Breast epithelium (tissue), 4 donors: ENCODE data around the gene PIGBOS1. TPM values are rescaled to one million over a fixed set of nuclear protein-coding genes. Genes with fewer than 3 reads are reported as not detected.
"Not testable (repeated sequence)": the region's sequence is repeated elsewhere in the genome, so short reads cannot be mapped to it uniquely, and the experiment has no call there.

Source experiments
- DNase-seq, 2 donors: peaks; one replicate each; pipeline ENCODE4 v3.0.0-alpha.2; 2019; ENCODE audit warnings: low spot score in 2 of 2
- H3K27ac ChIP-seq, 2 donors: fragments of 200-600 bp; sonication (generic) in 1 of 2; one replicate each; pipeline ENCODE4 v1.5.1; 2016 to 2019; ENCODE audit warnings: mild to moderate bottlenecking in 1 of 2
- H3K27me3 ChIP-seq, 2 donors: fragments of 200-600 bp; sonication (generic) in 1 of 2; one replicate each; pipeline versions ENCODE4 v1.5.1 to v1.6.0; 2017 to 2019; ENCODE audit warnings: control low read depth in 1 of 2, mild to moderate bottlenecking in 1 of 2
- H3K36me3 ChIP-seq: fragments of 200-600 bp; one replicate; pipeline ENCODE4 v1.5.1; 2019
- H3K4me1 ChIP-seq, 2 donors: fragments of 200-600 bp; sonication (generic); one replicate each; pipeline ENCODE4 v1.5.1; 2016 to 2019; ENCODE audit warnings: control low read depth in 1 of 2
- H3K4me3 ChIP-seq, 3 donors: fragments of 200-600 bp; sonication (generic); 1 replicate in 2 of 3; 2 replicates in 1 of 3; pipeline ENCODE4 v1.5.1; 2016 to 2019; ENCODE audit warnings: mild to moderate bottlenecking in 3 of 3, moderate library complexity in 2 of 3
- H3K9me3 ChIP-seq, 2 donors: fragments of 200-600 bp; sonication (generic) in 1 of 2; one replicate each; pipeline ENCODE4 v1.5.1; 2016 to 2019; ENCODE audit warnings: control low read depth in 1 of 2
- CTCF ChIP-seq, 3 donors: fragments of 450-650 bp; IDR thresholded peaks; one replicate each; pipeline ENCODE4 v1.5.1; 2016 to 2017; ENCODE audit warnings: antibody characterized with exemption in 3 of 3, mild to moderate bottlenecking in 3 of 3, moderate library complexity in 3 of 3
- POLR2A ChIP-seq: fragments of 450-650 bp; IDR thresholded peaks from one replicate; pipeline ENCODE4 v1.6.1; 2016; ENCODE audit warnings: antibody characterized with exemption, mild to moderate bottlenecking, moderate library complexity
- POLR2AphosphoS5 ChIP-seq, 3 donors: sonication (generic); formaldehyde crosslinking; IDR thresholded peaks; one replicate each; pipeline ENCODE4 v1.6.1; 2017; ENCODE audit warnings: antibody characterized with exemption in 3 of 3
- intact Hi-C: fragments of 100-400 bp; cut with DNase I; formaldehyde crosslinking; loops from one replicate; pipeline ENCODE4 v1.15.1; 2023; ENCODE audit warnings: low total_unique reads
- total RNA-seq, 3 donors: library from RNA; depleted of rRNA; stranded (reverse); fragments of >200 nt; gene quantifications; one replicate each; pipeline ENCODE4 v1.1.0, GENCODE V29; 2016

The PIGBOS1 gene
- total RNA-seq, 3 donors from 2014 or later: 11.8 to 15.0 (median 12.7) TPM

- intact Hi-C loops: loop anchor here (10.0 kb wide), 1 partner anchor 60 kb away; no protein-coding TSS in a partner anchor
- TF ChIP-seq POLR2AphosphoS5 (IDR thresholded peaks at IDR 0.05): no peak
- no peak for TF ChIP-seq CTCF (IDR thresholded peaks at IDR 0.05)
- TF ChIP-seq POLR2A: no peak
- Histone ChIP-seq H3K27ac (no peak overlapping the region), H3K27me3 (no peaks in the 10 kb centered on the region), H3K4me3 (no peak overlapping the region), H3K4me1 (no peaks in the 10 kb centered on the region), H3K36me3 (no peaks in the 10 kb centered on the region), H3K9me3 (no peaks in the 10 kb centered on the region)
- no peak for DNase-seq
Observed at GRCh38 chr15:55284426-55284825, 34.5 kb downstream of the PIGBOS1 start.

GRCh38 chr15:55283379-55284147 is 35.4 kb downstream of the PIGBOS1 start:
- no peak for TF ChIP-seq POLR2AphosphoS5 (IDR thresholded peaks at IDR 0.05)
- no peak for TF ChIP-seq CTCF (IDR thresholded peaks at IDR 0.05)
- no peak for TF ChIP-seq POLR2A
- DNase-seq: no peak
- H3K4me1 ChIP-seq: no peaks in the 10 kb centered on the region
- H3K36me3 ChIP-seq: no peaks in the 10 kb centered on the region
- intact Hi-C loops: loop anchor here (10.0 kb wide), 1 partner anchor 59 kb away; no protein-coding TSS in a partner anchor
- H3K4me3 ChIP-seq: no peak overlapping the region
- no peaks in the 10 kb centered on the region for H3K9me3 ChIP-seq
- H3K27me3 ChIP-seq: no peaks in the 10 kb centered on the region
- H3K27ac ChIP-seq: peak overlapping the region in 1 of 2 donors; percentile 52

- DNase-seq: no peak
- no peaks in the 10 kb centered on the region for H3K9me3 ChIP-seq
- no peaks in the 10 kb centered on the region for H3K4me1 ChIP-seq
- TF ChIP-seq POLR2AphosphoS5 (IDR thresholded peaks at IDR 0.05) (no peak), CTCF (IDR thresholded peaks at IDR 0.05) (no peak), POLR2A (no peak)
- H3K27me3 ChIP-seq: no peaks in the 10 kb centered on the region
- no peaks in the 10 kb centered on the region for H3K36me3 ChIP-seq
- H3K27ac ChIP-seq: peak overlapping the region; percentile 41 to 52
- no peak overlapping the region for H3K4me3 ChIP-seq
- intact Hi-C loops: loop anchor here (10.0 kb wide), 1 partner anchor 58 kb away; no protein-coding TSS in a partner anchor
Observed at GRCh38 chr15:55282284-55282833, 36.6 kb downstream of the PIGBOS1 start.

- Histone ChIP-seq H3K4me1 (no peaks in the 10 kb centered on the region), H3K9me3 (no peaks in the 10 kb centered on the region), H3K4me3 (no peak overlapping the region), H3K36me3 (no peaks in the 10 kb centered on the region), H3K27me3 (no peaks in the 10 kb centered on the region), H3K27ac (peak overlapping the region in 1 of 2 donors; percentile 52)
- no peak for DNase-seq
- no peak for TF ChIP-seq CTCF (IDR thresholded peaks at IDR 0.05)
- TF ChIP-seq POLR2A: no peak
- TF ChIP-seq POLR2AphosphoS5 (IDR thresholded peaks at IDR 0.05): no peak
- intact Hi-C loops: loop anchor here (10.0 kb wide), 1 partner anchor 57 kb away; no protein-coding TSS in a partner anchor
Observed at GRCh38 chr15:55281517-55282228, 37.2 kb downstream of the PIGBOS1 start.

- not testable (repeated sequence) for H3K4me1 ChIP-seq
- intact Hi-C loops: loop anchor here (10.0 kb wide), 1 partner anchor 56 kb away; no protein-coding TSS in a partner anchor
Observed at GRCh38 chr15:55280589-55280988, 38.3 kb downstream of the PIGBOS1 start.

More at GRCh38 chr15:55280589-55280988, 38.3 kb downstream of the PIGBOS1 start:
- H3K27ac ChIP-seq, H3K9me3 ChIP-seq, DNase-seq, H3K36me3 ChIP-seq, H3K4me3 ChIP-seq, H3K27me3 ChIP-seq: not testable (repeated sequence)
